Measurements from ENCODE around the gene DNAI2. TPM values are rescaled to one million over a fixed set of nuclear protein-coding genes. Genes with fewer than 3 reads are reported as not detected.

Gene DNAI2
- total RNA-seq, 1 donor from 2014 or later, result not detected

GRCh38 chr17:74240618-74241205 is 33.3 kb upstream of the DNAI2 start:
- H3K9me3 Mint-ChIP-seq (ENCODE audit: unreplicated experiment), result no peaks in the 10 kb centered on the region
- TF ChIP-seq, protein P1, sequence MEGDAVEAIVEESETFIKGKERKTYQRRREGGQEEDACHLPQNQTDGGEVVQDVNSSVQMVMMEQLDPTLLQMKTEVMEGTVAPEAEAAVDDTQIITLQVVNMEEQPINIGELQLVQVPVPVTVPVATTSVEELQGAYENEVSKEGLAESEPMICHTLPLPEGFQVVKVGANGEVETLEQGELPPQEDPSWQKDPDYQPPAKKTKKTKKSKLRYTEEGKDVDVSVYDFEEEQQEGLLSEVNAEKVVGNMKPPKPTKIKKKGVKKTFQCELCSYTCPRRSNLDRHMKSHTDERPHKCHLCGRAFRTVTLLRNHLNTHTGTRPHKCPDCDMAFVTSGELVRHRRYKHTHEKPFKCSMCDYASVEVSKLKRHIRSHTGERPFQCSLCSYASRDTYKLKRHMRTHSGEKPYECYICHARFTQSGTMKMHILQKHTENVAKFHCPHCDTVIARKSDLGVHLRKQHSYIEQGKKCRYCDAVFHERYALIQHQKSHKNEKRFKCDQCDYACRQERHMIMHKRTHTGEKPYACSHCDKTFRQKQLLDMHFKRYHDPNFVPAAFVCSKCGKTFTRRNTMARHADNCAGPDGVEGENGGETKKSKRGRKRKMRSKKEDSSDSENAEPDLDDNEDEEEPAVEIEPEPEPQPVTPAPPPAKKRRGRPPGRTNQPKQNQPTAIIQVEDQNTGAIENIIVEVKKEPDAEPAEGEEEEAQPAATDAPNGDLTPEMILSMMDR (IDR thresholded peaks at IDR 0.05; ENCODE audit: partially characterized antibody, unreplicated experiment), result no peak
- DNase-seq, result no peak
- H3K4me3 Mint-ChIP-seq (ENCODE audit: unreplicated experiment), result no peak overlapping the region
- H3K36me3 Mint-ChIP-seq (ENCODE audit: unreplicated experiment), result peaks cover 5% of the 10 kb centered on the region
- peaks cover 3% of the 10 kb centered on the region for H3K27me3 Mint-ChIP-seq (ENCODE audit: unreplicated experiment)
- H3K27ac Mint-ChIP-seq (ENCODE audit: unreplicated experiment), result no peak overlapping the region
- H3K4me1 Mint-ChIP-seq (ENCODE audit: low read depth, unreplicated experiment), result peaks cover 12% of the 10 kb centered on the region

- H3K27me3 Mint-ChIP-seq (ENCODE audit: unreplicated experiment), result peaks cover 3% of the 10 kb centered on the region
- H3K9me3 Mint-ChIP-seq (ENCODE audit: unreplicated experiment), result no peaks in the 10 kb centered on the region
- peaks cover 5% of the 10 kb centered on the region for H3K36me3 Mint-ChIP-seq (ENCODE audit: unreplicated experiment)
- TF ChIP-seq, protein P1 (IDR thresholded peaks at IDR 0.05; ENCODE audit: partially characterized antibody, unreplicated experiment), result no peak
- no peak overlapping the region for H3K4me3 Mint-ChIP-seq (ENCODE audit: unreplicated experiment)
- no peak for DNase-seq
- no peak overlapping the region for H3K27ac Mint-ChIP-seq (ENCODE audit: unreplicated experiment)
- H3K4me1 Mint-ChIP-seq (ENCODE audit: low read depth, unreplicated experiment), result peaks cover 10% of the 10 kb centered on the region
Observed at GRCh38 chr17:74241431-74241830, 32.6 kb upstream of the DNAI2 start.

- TF ChIP-seq, protein P1 (IDR thresholded peaks at IDR 0.05; ENCODE audit: partially characterized antibody, unreplicated experiment), result no peak
- Mint-ChIP-seq H3K27me3 (ENCODE audit: unreplicated experiment) (peaks cover 5% of the 10 kb centered on the region), H3K4me1 (ENCODE audit: low read depth, unreplicated experiment) (peaks cover 10% of the 10 kb centered on the region), H3K27ac (ENCODE audit: unreplicated experiment) (no peak overlapping the region), H3K36me3 (ENCODE audit: unreplicated experiment) (peaks cover 9% of the 10 kb centered on the region), H3K9me3 (ENCODE audit: unreplicated experiment) (peaks cover 4% of the 10 kb centered on the region), H3K4me3 (ENCODE audit: unreplicated experiment) (no peak overlapping the region)
- no peak for DNase-seq
Observed at GRCh38 chr17:74241847-74242246, 32.2 kb upstream of the DNAI2 start.

DNA sequence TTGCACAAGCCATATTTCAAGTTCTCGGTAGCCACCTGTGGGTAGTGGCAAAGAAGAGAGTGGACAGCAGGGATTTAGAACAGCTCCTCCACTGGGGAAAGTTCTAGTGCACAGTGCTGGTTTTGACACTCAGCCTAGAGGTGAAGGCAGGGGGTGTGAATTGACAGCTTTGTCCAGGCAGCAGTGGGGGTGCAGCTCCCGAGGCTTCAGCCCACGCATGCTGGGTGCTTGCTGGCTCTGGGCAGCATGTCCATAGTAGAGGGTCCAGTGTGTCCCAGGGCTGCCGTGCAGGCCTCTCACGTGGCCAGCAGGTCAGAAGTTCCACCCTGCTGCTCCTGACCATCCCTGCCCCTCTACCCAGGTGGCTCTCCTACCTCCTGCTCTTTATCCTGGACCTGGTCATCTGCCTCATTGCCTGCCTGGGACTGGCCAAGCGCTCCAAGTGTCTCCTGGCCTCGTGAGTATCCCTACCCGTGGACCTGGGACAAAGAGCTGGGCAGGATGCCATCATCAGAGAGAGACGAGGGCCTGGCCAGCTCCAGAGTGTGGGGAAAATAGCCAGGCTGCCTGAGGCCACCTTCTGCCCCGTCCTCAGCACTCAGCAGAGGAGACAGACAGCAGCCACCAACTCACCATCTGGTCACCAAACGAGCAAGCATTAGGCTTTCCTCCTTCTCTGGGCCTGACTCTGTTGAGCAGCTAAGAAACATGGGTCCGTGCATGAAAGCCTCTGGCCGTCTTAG is 30.9 kb upstream of the DNAI2 start:
- Mint-ChIP-seq H3K9me3 (ENCODE audit: unreplicated experiment) (peaks cover 4% of the 10 kb centered on the region), H3K27me3 (ENCODE audit: unreplicated experiment) (peaks cover 5% of the 10 kb centered on the region), H3K4me3 (ENCODE audit: unreplicated experiment) (no peak overlapping the region), H3K27ac (ENCODE audit: unreplicated experiment) (no peak overlapping the region), H3K4me1 (ENCODE audit: low read depth, unreplicated experiment) (peaks cover 12% of the 10 kb centered on the region), H3K36me3 (ENCODE audit: unreplicated experiment) (peaks cover 13% of the 10 kb centered on the region)
- no peak for DNase-seq
- TF ChIP-seq, protein P1 (IDR thresholded peaks at IDR 0.05; ENCODE audit: partially characterized antibody, unreplicated experiment), result no peak

DNA sequence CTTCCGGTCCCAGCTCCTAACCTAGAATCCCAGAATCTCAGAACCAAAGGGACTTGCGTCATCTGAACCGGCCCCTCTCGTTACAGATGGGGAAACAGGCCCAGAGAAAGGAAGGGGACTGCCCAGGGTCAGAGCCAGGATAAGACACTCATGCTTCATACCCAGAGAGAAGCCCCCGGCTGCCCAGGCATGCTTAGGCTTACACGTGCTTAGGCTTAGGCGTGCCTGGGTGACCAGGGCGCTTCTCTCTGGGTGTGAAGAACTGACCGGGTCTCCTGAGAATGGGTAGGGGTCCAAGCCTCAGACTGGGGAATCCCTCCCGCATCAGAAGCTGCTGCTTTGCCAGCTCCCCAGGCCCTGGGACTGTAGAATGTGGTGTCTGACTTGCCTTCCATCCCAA is 29.9 kb upstream of the DNAI2 start:
- Mint-ChIP-seq H3K27me3 (ENCODE audit: unreplicated experiment) (peaks cover 5% of the 10 kb centered on the region), H3K27ac (ENCODE audit: unreplicated experiment) (no peak overlapping the region), H3K9me3 (ENCODE audit: unreplicated experiment) (peaks cover 5% of the 10 kb centered on the region), H3K36me3 (ENCODE audit: unreplicated experiment) (peaks cover 13% of the 10 kb centered on the region), H3K4me3 (ENCODE audit: unreplicated experiment) (no peak overlapping the region), H3K4me1 (ENCODE audit: low read depth, unreplicated experiment) (peaks cover 18% of the 10 kb centered on the region)
- TF ChIP-seq, protein P1 (IDR thresholded peaks at IDR 0.05; ENCODE audit: partially characterized antibody, unreplicated experiment), result no peak
- no peak for DNase-seq

Measured in glutamatergic neuron (in vitro differentiated cells).